CD4-positive, alpha-beta T cell treated with Interleukin-4 for 4 hours (primary cell): ENCODE data around the gene PACS1.
A peak's percentile ranks its signal among the peaks of the same experiment; 100 is the strongest.
"Not testable (repeated sequence)": the region's sequence is repeated elsewhere in the genome, so short reads cannot be mapped to it uniquely, and the experiment has no call there.

Source experiments
- DNase-seq: peaks from one replicate; pipeline ENCODE4 v3.0.0-alpha.2; 2020

PACS1 gene

DNA sequence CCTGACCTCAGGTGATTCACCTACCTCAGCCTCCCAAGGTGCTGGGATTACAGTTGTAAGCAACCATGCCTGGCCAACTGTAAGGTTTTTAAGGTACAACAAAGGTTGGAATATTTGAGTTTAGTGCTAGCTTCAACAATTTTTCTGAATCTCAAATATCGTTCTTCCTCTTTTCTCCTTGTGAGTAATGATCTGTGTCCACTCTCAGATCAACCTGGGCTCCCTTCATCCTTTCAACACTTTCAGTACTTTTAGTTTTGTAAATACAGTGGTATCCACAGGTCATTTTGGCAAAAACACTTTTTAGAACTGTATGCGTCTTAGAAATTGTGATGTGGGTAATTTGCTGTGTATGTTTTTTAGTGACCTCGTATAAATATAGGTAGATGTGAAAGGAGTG, 7.9 kb downstream of the PACS1 start:
- DNase-seq: no peak

DNA sequence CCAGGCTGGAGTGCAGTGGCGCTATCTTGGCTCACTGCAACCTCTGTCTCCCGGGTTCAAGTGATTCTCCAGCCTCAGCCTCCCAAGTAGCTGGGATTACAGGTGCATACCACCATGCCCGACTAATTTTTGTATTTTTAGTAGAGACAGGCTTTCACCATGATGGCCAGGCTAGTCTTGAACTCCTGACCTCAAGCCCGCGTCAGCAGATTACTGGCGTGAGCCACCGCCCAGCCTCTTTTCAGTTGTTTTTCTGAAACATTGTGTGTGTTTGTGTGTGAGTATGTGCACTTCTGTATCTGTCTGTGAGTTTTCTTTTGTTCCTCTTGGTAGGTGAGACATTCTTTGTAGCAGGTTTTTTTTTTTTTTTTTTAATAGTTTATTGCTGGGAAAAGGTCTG, 8.9 kb downstream of the PACS1 start:
- DNase-seq: peak; percentile 46

GRCh38 chr11:66080055-66080817, 10.2 kb downstream of the PACS1 start:
- DNase-seq: peak; percentile 87

- peak; percentile 86 for DNase-seq
Observed at GRCh38 chr11:66081505-66081904, 11.4 kb downstream of the PACS1 start.

DNA sequence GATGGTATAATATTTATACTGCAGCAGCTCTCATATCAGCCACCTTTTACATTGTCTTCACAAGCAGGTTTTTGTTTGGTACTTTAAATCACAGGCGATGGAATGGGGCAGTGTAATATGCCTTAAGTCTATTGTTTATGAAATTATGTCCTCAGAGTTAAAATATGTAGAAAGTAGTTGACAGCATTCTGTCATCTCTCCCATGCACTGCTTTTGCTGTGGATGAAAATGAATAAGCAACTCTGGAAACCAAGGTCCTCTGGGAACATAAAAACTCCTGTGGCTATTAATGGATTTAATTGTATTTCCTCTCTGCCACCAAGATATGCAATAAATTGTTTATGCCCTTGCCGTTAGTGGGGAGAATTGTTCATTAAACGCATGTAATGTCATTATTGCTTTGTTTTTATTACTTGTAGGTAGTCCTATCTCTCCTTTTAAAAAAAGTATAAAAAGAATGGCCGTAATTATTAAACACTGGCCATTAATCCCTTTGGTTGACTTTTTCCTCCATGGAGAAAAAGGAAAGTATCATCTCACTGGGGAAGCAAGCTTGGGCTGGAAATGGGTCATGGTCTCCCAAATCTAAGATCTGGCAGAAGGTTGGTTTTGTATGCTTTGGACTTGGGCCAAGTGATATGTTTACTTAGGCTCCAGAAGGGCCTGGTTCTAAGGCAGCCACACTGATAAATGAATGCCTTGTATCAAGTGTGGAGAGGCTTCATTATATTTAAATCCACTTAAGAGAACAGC, 13.1 kb downstream of the PACS1 start:
- DNase-seq: no peak

DNA sequence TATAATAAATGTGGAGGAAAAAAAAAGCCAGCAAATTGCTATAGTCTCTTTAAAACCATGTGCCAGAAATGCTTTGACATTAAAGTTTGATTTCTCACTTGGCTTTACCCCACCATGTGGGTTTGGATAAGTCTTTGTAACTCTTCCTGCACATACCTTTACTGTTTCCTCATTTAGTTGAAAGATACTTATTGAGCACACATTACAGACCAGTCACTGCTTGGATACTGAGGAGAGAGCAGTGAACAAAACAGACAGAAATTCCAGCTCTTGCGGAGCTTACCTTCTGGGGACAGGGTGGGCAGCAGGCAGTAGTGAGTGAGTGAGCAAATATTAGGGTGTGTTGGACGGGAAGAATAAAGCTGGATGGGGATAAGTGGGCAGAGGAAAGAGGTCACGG, 13.7 kb downstream of the PACS1 start:
- no peak for DNase-seq

DNA sequence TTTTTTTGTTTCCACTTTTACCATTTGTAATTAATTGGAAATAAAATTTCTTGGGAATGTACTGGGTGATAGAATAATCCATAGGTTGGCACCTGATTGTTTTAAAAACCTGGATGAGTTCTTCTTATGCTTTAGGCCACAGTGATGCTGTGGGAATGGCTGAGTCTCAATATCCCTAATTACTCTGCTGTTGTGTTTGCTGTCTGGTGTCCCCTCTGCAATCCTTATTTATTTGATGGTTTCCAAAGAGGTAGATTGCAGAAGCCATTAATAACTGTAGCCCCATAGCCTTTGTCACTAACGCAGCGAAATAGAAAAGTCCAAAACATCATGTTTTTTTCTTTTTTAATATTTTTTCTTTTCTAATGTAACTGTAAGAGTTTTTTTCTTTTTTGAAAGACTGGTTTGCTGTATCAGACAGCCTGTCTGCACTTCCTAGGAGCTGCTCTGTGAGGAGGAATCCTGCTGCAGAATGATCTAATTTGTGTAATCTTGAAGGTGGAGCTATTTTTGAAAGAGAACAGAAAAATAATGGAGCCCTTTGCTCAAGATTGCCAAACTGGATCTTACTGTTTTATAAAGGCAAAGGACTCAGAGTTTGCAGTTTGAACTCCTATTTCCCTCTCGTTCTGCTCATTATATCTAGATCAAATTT, 14.9 kb downstream of the PACS1 start:
- DNase-seq: no peak

DNA sequence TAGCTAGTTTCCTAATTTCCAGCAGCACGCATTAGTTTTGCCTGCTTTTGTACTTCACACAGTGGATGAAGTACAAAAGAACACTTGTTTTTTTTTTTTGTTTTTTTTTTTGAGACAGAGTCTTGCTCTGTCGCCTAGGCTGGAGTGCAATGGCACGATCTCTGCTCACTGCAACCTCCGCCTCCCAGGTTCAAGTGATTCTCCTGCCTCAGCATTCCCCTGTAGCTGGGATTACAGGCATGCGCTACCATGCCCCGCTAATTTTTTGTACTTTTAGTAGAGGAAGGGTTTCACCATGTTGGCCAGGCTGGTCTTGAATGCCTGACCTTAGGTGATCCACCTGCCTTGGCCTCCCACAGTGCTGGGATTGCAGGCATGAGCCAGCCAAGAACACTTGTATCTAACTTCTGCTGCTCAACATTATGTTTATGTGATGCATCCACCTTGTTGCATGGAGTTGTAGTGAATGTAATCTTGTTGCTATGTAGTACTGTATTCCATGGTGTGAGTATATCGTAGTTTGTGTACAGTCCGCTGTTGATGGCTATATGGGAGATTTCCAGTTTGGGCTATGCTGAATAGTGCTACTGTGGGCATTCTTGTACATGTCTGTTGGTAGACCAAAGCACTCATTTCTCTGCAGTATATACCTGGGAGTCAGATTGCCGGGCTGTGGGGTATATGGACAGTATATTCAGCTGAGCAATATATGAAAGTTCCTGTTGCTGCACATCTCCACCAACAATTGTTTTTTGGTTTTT, 17.3 kb downstream of the PACS1 start:
- DNase-seq: no peak

DNA sequence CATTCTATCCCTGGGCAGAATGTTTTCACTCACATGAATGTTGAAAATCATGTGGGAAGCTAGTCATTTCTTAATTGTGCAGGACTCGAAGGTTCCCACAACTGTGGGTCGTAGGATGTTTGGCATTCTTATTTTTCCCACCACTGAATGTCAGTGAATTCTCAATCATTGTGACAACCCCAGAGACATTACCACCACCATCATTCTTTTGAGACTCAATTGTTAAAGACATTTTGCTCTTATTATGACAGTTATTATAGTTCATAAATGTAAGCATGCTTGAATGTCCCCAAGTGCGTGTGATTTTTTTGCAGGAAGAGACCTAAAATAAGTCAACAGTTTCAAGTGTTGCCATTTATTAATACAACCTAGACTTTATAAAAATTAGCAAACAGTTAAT, 19.0 kb downstream of the PACS1 start:
- DNase-seq: no peak

- no peak for DNase-seq
Observed at GRCh38 chr11:66090288-66090687, 20.2 kb downstream of the PACS1 start.

GRCh38 chr11:66092125-66092524, 22.1 kb downstream of the PACS1 start:
- DNase-seq: not testable (repeated sequence)

DNA sequence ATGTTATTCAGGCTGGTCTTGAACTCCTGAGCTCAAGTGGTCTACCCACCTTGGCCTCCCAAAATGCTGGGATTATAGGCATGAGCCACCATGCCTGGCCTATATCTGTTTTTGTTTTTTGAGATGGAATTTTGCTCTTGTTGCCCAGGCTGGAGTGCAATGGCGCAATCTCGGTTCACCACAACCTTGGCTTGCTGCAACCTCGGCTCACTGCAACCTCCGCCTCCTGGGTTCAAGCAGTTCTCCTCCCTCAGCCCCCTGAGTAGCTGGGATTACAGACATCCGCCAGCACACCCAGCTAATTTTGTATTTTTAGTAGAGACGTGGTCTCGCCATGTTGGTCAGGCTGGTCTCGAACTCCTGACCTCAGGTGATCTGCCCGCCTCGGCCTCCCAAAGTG, 29.7 kb downstream of the PACS1 start:
- DNase-seq: not testable (repeated sequence)

GRCh38 chr11:66100272-66101065, 30.4 kb downstream of the PACS1 start:
- DNase-seq: peak; percentile 69

GRCh38 chr11:66101066-66101464, 31.0 kb downstream of the PACS1 start:
- DNase-seq: no peak

GRCh38 chr11:66104057-66104638, 34.1 kb downstream of the PACS1 start:
- no peak for DNase-seq

DNA sequence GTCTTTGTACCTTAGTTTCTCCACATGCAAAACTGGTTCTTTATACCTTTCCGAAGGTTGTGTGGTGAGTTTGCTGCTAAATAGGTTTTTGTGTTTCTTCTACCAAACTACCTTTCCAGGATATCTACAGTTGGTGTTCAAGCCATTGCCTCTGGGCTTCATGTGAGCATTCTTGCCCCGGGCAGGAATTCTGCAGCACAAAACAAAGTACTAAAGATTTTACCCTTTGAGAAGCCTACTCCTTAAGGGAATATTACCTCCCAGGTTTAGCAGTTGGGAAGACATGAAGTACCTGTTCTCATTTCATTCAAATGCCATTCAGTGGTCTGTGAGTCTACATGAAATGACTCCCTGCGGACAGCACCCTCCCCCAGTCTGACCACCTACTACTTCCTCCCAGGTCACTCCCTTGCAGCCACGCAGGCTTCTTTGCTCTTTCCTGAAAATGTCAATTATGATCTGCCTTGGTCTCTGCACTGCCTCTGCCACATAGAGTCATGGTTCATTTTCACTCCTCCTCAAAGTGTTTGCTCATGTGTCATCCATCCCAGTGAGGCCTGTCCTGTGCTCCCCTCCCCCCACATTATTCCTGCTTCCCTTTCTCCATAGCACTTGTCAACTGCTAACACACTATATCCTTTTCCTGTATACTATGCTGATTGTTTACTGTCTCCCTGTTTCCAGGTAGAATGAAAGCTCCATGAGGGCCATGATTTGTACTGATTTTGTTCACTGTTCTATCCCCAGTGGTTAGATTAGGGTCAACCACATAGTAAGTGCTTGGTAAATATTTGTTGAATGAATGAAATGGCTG, 36.9 kb downstream of the PACS1 start:
- DNase-seq: no peak

DNA sequence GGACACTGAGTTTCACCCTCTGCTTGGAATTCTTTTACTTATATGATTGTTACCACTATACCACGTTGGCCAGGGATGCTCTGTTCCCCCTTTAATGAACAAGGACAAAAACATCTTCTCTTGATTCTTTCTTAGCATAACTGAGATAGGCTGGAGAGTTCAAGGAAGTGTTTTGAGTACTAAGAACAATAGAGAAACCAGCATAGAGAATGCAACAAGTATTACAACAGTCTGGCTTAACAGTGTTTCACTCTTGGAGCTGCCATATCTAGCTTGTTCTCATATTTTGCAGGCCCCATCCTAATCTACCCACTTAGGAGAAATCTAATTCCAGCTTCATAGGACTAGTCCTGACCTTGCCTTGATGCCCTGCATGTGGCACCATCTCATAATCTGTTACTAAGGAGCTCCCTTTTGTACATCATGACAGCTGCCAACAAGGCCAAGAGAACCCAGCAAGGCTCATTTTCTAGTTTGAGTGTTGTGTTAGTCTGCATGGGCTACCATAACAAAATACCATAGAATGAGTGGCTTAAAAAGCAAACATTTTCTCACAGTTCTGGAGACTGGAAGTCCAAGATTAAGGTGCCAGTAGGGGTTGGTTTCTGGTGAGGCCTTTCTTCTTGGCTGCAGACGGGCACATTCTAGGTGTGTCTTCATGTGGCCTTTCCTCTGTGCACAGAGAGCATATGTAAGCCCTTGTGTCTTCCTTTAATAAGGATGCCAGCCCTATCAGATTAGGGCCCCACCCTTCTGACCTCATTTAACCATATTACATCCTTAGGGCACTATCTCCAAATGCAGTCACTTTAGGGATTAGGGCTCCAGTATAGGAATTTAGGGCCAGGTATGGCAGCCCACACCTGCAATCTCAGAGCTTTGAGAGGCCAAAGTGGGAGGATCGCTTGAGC, 37.8 kb downstream of the PACS1 start:
- DNase-seq: no peak

DNA sequence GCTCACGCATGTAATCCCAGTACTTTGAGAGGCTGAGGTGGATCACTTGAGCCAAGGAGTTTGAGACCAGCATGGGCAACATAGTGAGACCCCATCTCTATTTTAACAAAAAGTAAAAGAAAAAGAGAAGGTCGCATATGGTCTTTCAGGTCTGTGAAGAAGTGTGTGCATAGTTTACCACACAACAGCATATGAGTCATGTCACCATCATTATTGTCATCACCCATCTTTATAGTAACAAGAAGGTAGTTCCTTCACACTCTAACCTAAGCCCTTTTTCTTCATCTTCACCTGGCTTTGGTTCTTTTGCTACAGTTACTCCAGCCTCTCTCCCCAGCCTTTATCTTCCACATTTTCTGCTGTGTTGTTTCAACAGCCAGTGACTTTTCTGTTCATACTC, 39.2 kb downstream of the PACS1 start:
- DNase-seq: no peak

GRCh38 chr11:66111158-66111557, 41.1 kb downstream of the PACS1 start:
- DNase-seq: no peak

- DNase-seq: no peak
Observed at GRCh38 chr11:66112041-66112491, 42.0 kb downstream of the PACS1 start.
